ENCODE measurements around the gene COX7A2L. TPM values are rescaled to one million over a fixed set of nuclear protein-coding genes. Genes with fewer than 3 reads are reported as not detected.

Gene COX7A2L
- polyA plus RNA-seq, 1 donor (not counting 4 experiments of a cell fraction or from before 2014, with no cell fraction given): 172 TPM

DNA sequence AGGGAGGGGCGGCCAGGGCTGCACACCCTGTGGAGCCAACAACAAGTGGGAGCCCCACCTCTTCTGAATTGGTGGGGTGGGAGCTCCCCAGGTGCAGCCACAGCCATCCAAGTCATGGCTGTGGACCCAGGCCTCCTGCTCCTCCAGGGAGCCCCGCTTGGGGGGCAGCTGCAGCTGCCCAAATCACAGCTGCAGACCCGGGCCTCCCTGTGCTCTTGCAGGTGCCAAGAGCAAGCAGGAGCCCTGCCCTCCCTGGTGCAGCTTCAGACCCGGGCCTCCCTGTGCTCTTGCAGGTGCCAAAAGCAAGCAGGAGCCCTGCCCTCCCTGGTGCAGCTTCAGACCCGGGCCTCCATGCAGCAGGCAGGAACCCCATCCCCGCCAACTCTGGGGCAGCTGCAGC lies 46.5 kb upstream of the COX7A2L start:
- no peak overlapping the region for H3K4me2 ChIP-seq (ENCODE audit: control insufficient read depth, extremely low read depth, insufficient read depth, low read depth, low read length)
- FAIRE-seq (no peak), DNase-seq (ENCODE audit: low read depth, low spot score) (no peak)
- H3K9ac ChIP-seq (ENCODE audit: control insufficient read depth, extremely low read depth, insufficient read depth, low read length): no peak overlapping the region
- no peaks in the 10 kb centered on the region for H3K9me3 ChIP-seq (ENCODE audit: control insufficient read depth, low read depth, low read length)
- no peak overlapping the region for H3K27ac ChIP-seq (ENCODE audit: control insufficient read depth, insufficient read depth, low read length)
- H3K9me1 ChIP-seq (ENCODE audit: control insufficient read depth, extremely low read depth, insufficient read depth, low read length): no peaks in the 10 kb centered on the region
- TF ChIP-seq, protein P1, sequence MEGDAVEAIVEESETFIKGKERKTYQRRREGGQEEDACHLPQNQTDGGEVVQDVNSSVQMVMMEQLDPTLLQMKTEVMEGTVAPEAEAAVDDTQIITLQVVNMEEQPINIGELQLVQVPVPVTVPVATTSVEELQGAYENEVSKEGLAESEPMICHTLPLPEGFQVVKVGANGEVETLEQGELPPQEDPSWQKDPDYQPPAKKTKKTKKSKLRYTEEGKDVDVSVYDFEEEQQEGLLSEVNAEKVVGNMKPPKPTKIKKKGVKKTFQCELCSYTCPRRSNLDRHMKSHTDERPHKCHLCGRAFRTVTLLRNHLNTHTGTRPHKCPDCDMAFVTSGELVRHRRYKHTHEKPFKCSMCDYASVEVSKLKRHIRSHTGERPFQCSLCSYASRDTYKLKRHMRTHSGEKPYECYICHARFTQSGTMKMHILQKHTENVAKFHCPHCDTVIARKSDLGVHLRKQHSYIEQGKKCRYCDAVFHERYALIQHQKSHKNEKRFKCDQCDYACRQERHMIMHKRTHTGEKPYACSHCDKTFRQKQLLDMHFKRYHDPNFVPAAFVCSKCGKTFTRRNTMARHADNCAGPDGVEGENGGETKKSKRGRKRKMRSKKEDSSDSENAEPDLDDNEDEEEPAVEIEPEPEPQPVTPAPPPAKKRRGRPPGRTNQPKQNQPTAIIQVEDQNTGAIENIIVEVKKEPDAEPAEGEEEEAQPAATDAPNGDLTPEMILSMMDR (optimal IDR thresholded peaks at IDR 0.05 in 1 of 3, IDR thresholded peaks at IDR 0.05 in 1 of 3, conservative IDR thresholded peaks at IDR 0.05 in 1 of 3; ENCODE audit: extremely low read depth in 1 of 3, insufficient read depth in 2 of 3, low read length in 3 of 3): no peak
- TF ChIP-seq EZH2 (IDR thresholded peaks at IDR 0.05; ENCODE audit: low read length): no peak
- dilution Hi-C loops (cut with MboI; ENCODE audit: extremely low pct_ligation_motif_present, low sequenced_read_pairs): no loop called here
- no peak overlapping the region for H3K4me3 ChIP-seq (ENCODE audit: control insufficient read depth in 2 of 3, extremely low read depth in 1 of 3, insufficient read depth in 2 of 3, low read depth in 1 of 3, low read length in 3 of 3)
- H3K36me3 ChIP-seq (ENCODE audit: control insufficient read depth in 2 of 2, extremely low read depth in 1 of 2, insufficient read depth in 2 of 2, low read length in 2 of 2): no peaks in the 10 kb centered on the region
- H3K4me1 ChIP-seq (ENCODE audit: control insufficient read depth, extremely low read depth, insufficient read depth, low read length): no peaks in the 10 kb centered on the region
- H2AFZ ChIP-seq (ENCODE audit: control insufficient read depth, low read length): no peak overlapping the region
- no peaks in the 10 kb centered on the region for H3K27me3 ChIP-seq (ENCODE audit: control insufficient read depth, extremely low read depth, insufficient read depth, low read length)
- H4K20me1 ChIP-seq (ENCODE audit: control insufficient read depth, extremely low read depth, insufficient read depth, low read length): no peaks in the 10 kb centered on the region
- H3K79me2 ChIP-seq (ENCODE audit: control insufficient read depth, insufficient read depth, low read length): no peaks in the 10 kb centered on the region

DNA sequence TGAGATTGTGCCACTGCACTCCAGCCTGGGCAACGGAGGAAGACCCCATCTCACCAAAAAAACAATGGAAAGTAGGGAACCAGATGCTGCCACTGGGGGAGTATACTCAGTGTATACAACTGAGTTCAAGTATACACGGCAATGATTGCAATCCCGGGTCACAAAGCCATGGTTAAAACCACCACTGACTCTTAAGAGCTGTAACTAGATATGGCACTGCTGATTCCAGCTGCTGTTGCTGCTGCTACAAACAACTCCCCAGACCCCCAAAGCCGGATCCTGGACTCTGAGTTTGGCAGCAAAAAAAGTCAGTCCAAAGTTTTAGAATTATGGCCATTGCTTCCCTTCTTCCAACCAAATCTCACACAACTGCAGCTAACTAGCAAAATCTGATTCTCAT lies 43.7 kb upstream of the COX7A2L start:
- H3K4me1 ChIP-seq (ENCODE audit: control insufficient read depth, extremely low read depth, insufficient read depth, low read length): no peaks in the 10 kb centered on the region
- no peaks in the 10 kb centered on the region for H3K36me3 ChIP-seq (ENCODE audit: control insufficient read depth in 2 of 2, extremely low read depth in 1 of 2, insufficient read depth in 2 of 2, low read length in 2 of 2)
- H3K9me1 ChIP-seq (ENCODE audit: control insufficient read depth, extremely low read depth, insufficient read depth, low read length): no peaks in the 10 kb centered on the region
- H3K4me3 ChIP-seq (ENCODE audit: control insufficient read depth in 2 of 3, extremely low read depth in 1 of 3, insufficient read depth in 2 of 3, low read depth in 1 of 3, low read length in 3 of 3): no peak overlapping the region
- no peak overlapping the region for H3K27ac ChIP-seq (ENCODE audit: control insufficient read depth, insufficient read depth, low read length)
- no peak overlapping the region for H2AFZ ChIP-seq (ENCODE audit: control insufficient read depth, low read length)
- dilution Hi-C loops (cut with MboI; ENCODE audit: extremely low pct_ligation_motif_present, low sequenced_read_pairs): no loop called here
- no peak for TF ChIP-seq EZH2 (IDR thresholded peaks at IDR 0.05; ENCODE audit: low read length)
- TF ChIP-seq, protein P1 (optimal IDR thresholded peaks at IDR 0.05 in 1 of 3, IDR thresholded peaks at IDR 0.05 in 1 of 3, conservative IDR thresholded peaks at IDR 0.05 in 1 of 3; ENCODE audit: extremely low read depth in 1 of 3, insufficient read depth in 2 of 3, low read length in 3 of 3): no peak
- H3K9ac ChIP-seq (ENCODE audit: control insufficient read depth, extremely low read depth, insufficient read depth, low read length): no peak overlapping the region
- no peaks in the 10 kb centered on the region for H3K9me3 ChIP-seq (ENCODE audit: control insufficient read depth, low read depth, low read length)
- no peaks in the 10 kb centered on the region for H3K27me3 ChIP-seq (ENCODE audit: control insufficient read depth, extremely low read depth, insufficient read depth, low read length)
- FAIRE-seq: no peak
- no peak overlapping the region for H3K4me2 ChIP-seq (ENCODE audit: control insufficient read depth, extremely low read depth, insufficient read depth, low read depth, low read length)
- H3K79me2 ChIP-seq (ENCODE audit: control insufficient read depth, insufficient read depth, low read length): no peaks in the 10 kb centered on the region
- DNase-seq (ENCODE audit: low read depth, low spot score): no peak
- no peaks in the 10 kb centered on the region for H4K20me1 ChIP-seq (ENCODE audit: control insufficient read depth, extremely low read depth, insufficient read depth, low read length)

Measured in keratinocyte (primary cell).